Type B pancreatic cell (in vitro differentiated cells): ENCODE data around the gene CTNS. TPM values are rescaled to one million over a fixed set of nuclear protein-coding genes. Genes with fewer than 3 reads are reported as not detected.
A peak's percentile ranks its signal among the peaks of the same experiment; 100 is the strongest.

Source experiments
- DNase-seq: peaks from one replicate; pipeline ENCODE4 v3.0.0; 2021; ENCODE audit warnings: mixed read lengths; ENCODE audit not compliant: unreplicated experiment; ENCODE audit errors: extremely low spot score
- H3K27ac Mint-ChIP-seq: 2 replicates; pipeline ENCODE4 v1.8.0; 2021; ENCODE audit warnings: mild to moderate bottlenecking, mixed read lengths
- H3K27me3 Mint-ChIP-seq: 2 replicates; pipeline ENCODE4 v1.8.0; 2021; ENCODE audit warnings: mixed read lengths
- H3K36me3 Mint-ChIP-seq: 2 replicates; pipeline ENCODE4 v1.8.0; 2021; ENCODE audit warnings: mixed read lengths
- H3K4me1 Mint-ChIP-seq: one replicate; pipeline ENCODE4 v1.8.0; 2021; ENCODE audit warnings: mixed read lengths; ENCODE audit not compliant: unreplicated experiment
- H3K4me3 Mint-ChIP-seq: 2 replicates; pipeline ENCODE4 v1.8.0; 2021; ENCODE audit warnings: mild to moderate bottlenecking, mixed read lengths
- H3K9me3 Mint-ChIP-seq: 2 replicates; pipeline ENCODE4 v1.8.0; 2021; ENCODE audit warnings: mixed read lengths
- total RNA-seq: library from RNA; stranded (reverse); gene quantifications from 2 replicates; pipeline ENCODE4 v1.2.1, GENCODE V29; 2021; ENCODE audit warnings: low replicate concordance
- TF ChIP-seq, protein P1 (sequence below): fragments of 200-600 bp; sonication (generic); conservative IDR thresholded peaks from 2 replicates; pipeline ENCODE4 v1.5.0; 2021; ENCODE audit warnings: antibody characterized with exemption, mild to moderate bottlenecking

Gene CTNS
- total RNA-seq, 1 donor from 2014 or later: 17.5 TPM

DNA sequence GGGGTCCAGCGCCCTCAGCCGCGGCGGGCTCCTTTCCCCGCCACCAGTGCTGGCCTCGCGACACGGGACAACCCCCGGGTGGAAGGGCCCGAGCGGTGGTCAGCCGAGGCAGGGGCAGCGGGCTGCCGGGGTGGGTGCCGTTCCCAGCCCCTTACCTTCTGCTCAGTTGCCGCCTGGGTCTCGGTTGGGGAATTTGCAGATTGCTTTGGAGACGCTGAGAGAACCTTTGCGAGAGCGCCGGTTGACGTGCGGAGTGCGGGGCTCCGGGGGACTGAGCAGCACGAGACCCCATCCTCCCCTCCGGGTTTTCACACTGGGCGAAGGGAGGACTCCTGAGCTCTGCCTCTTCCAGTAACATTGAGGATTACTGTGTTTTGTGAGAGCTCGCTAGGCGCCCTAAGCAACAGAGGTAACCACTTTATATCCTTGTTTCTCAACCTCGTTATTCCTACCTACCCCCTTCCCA, 381 bp downstream of the CTNS start:
- Mint-ChIP-seq H3K36me3 (peaks cover 5% of the 10 kb centered on the region), H3K27me3 (no peaks in the 10 kb centered on the region), H3K27ac (peak overlapping the region; percentile 75), H3K9me3 (no peaks in the 10 kb centered on the region), H3K4me3 (peak overlapping the region; percentile 98), H3K4me1 (peaks cover 25% of the 10 kb centered on the region)
- TF ChIP-seq, protein P1, sequence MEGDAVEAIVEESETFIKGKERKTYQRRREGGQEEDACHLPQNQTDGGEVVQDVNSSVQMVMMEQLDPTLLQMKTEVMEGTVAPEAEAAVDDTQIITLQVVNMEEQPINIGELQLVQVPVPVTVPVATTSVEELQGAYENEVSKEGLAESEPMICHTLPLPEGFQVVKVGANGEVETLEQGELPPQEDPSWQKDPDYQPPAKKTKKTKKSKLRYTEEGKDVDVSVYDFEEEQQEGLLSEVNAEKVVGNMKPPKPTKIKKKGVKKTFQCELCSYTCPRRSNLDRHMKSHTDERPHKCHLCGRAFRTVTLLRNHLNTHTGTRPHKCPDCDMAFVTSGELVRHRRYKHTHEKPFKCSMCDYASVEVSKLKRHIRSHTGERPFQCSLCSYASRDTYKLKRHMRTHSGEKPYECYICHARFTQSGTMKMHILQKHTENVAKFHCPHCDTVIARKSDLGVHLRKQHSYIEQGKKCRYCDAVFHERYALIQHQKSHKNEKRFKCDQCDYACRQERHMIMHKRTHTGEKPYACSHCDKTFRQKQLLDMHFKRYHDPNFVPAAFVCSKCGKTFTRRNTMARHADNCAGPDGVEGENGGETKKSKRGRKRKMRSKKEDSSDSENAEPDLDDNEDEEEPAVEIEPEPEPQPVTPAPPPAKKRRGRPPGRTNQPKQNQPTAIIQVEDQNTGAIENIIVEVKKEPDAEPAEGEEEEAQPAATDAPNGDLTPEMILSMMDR: no peak
- no peak for DNase-seq

DNA sequence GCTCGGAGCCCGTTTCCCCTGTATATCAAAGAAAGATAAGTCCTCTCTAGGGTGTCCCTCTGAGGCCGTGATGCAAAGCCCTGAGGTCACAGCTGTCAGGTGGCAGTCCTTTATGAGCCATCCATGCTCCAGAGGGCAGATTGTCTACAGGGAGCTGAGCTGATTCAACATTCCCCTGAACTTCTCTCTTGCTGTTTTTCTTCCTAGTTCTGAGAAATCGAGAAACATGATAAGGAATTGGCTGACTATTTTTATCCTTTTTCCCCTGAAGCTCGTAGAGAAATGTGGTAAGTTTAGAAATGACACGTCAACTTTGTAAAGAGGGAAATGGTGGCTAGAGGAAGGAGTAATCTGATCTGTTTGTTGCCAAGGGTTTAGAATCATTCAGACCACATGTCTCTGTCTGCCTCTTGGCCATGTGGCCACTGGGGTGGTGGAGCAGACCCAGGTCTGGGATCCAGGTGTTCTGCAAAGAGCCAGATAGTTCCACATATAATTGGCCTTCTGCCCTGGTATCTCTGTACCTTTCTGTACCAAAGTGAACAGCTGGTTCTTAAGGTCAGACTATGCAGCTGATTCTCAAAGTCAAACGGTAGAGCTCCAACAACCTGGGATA, 3.5 kb downstream of the CTNS start:
- peak overlapping the region; percentile 71 for H3K27ac Mint-ChIP-seq
- TF ChIP-seq, protein P1: no peak
- peaks cover 5% of the 10 kb centered on the region for H3K36me3 Mint-ChIP-seq
- no peak for DNase-seq
- H3K4me1 Mint-ChIP-seq: peaks cover 16% of the 10 kb centered on the region
- peak overlapping the region; percentile 77 for H3K4me3 Mint-ChIP-seq
- H3K9me3 Mint-ChIP-seq: no peaks in the 10 kb centered on the region
- H3K27me3 Mint-ChIP-seq: no peaks in the 10 kb centered on the region

DNA sequence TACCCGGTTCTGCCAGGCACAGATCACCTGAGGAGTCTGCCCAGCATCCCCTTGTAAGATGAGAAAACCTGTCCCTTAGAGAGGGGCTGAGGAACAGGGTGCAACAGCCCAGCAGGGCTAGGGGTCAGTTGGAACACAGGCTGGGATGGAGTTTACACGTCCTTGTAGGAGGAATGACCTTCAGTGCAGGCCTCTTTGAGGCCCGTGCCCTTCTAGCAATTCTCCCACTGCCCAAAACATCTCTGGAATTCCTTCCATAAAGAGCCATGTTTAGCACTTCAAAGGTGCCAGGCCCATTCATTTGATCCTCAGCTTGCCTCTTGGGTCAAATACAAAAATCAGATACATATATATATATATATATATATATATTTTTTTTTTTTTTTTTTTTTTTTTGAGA, 4.5 kb downstream of the CTNS start:
- no peaks in the 10 kb centered on the region for H3K9me3 Mint-ChIP-seq
- peaks cover 5% of the 10 kb centered on the region for H3K36me3 Mint-ChIP-seq
- H3K4me3 Mint-ChIP-seq: no peak overlapping the region
- TF ChIP-seq, protein P1: no peak
- no peak overlapping the region for H3K27ac Mint-ChIP-seq
- H3K27me3 Mint-ChIP-seq: no peaks in the 10 kb centered on the region
- no peak for DNase-seq
- peaks cover 16% of the 10 kb centered on the region for H3K4me1 Mint-ChIP-seq

DNA sequence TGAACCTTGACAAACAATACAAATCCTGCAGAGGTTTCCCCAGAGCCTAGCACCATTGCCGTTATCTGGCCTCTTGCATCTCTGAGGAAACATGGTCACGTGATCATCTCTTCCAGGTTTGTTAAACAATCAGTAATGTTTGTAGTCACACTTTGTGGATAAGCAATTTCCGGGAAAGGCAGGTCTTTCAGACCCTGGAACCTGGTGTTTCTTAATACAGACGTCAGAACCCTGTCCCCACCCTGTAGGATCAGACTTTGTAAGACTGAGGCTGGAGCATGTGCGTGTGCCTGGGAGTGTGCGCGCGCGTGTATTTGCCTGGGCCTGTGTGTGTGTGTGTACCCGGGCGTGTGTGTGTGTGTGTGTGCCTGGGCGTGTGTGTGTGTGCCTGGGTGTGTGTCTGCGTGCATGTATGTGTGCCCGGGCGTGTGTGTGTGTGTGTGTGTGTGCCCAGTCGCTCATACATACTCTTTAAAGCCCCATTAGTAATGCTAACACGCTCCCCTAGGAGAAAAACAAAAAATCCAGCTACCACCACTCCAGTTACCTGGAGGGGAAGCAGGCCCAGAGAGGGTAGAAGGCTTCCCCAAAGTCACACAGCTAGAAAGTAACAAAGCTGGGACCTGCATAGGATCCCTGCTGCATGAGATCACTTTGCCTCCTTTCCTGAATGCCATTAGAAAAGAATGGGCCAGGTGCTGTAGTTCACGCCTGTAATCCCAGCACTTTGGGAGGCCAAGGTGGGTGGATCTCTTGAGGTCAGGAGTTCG, 5.3 kb downstream of the CTNS start:
- H3K27ac Mint-ChIP-seq: no peak overlapping the region
- no peaks in the 10 kb centered on the region for H3K9me3 Mint-ChIP-seq
- peaks cover 16% of the 10 kb centered on the region for H3K4me1 Mint-ChIP-seq
- DNase-seq: no peak
- H3K27me3 Mint-ChIP-seq: no peaks in the 10 kb centered on the region
- no peak overlapping the region for H3K4me3 Mint-ChIP-seq
- H3K36me3 Mint-ChIP-seq: peaks cover 5% of the 10 kb centered on the region
- TF ChIP-seq, protein P1: no peak

DNA sequence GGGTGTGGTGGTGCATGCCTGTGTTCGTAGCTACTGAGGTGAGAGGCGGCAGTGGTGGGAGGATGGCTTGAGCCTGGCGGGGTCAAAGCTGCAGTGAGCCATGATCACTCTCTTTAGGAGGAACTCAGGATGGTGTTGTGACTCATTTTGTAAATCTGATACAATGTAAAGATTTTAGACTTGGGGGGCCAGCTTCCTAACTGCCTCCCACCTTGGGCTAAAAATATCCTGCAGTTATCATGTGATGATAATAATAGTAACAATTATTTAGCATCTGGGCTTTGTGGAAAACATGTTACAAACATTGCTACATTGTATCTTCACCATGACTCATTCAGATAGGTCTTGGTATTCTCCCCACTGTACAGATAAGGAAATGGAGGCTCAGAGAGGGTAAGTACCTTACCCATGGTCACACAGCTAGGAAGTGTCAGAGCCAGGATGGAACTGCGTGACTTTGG, 7.4 kb downstream of the CTNS start:
- no peak overlapping the region for H3K4me3 Mint-ChIP-seq
- H3K27ac Mint-ChIP-seq: no peak overlapping the region
- H3K9me3 Mint-ChIP-seq: no peaks in the 10 kb centered on the region
- peaks cover 5% of the 10 kb centered on the region for H3K36me3 Mint-ChIP-seq
- DNase-seq: no peak
- TF ChIP-seq, protein P1: no peak
- peaks cover 7% of the 10 kb centered on the region for H3K4me1 Mint-ChIP-seq
- no peaks in the 10 kb centered on the region for H3K27me3 Mint-ChIP-seq
